BJ (cell line): ENCODE results near the gene HIF3A. TPM values are rescaled to one million over a fixed set of nuclear protein-coding genes. Genes with fewer than 3 reads are reported as not detected.

Source experiments
- CTCF ChIA-PET: fragments of 350-600 bp; formaldehyde crosslinking; extraction: SDS; loops from one replicate; lab custom pipeline; 2021; ENCODE audit warnings: antibody characterized with exemption, inconsistent platforms; lab: Yijun Ruan, JAX
- POLR2A ChIA-PET: fragments of 300-600 bp; sonication (Branson Sonifier 250); formaldehyde crosslinking; extraction: SDS; loops from one replicate; lab custom pipeline; 2021; ENCODE audit warnings: antibody characterized with exemption; lab: Charles Lee
- DNase-seq: peaks from one replicate; pipeline ENCODE4 v3.0.0-alpha.2; 2011; ENCODE audit warnings: low read depth
- H3K27me3 ChIP-seq: 2 replicates; pipeline ENCODE4 v1.6.0; 2011; ENCODE audit warnings: low read length; ENCODE audit not compliant: control insufficient read depth, insufficient read depth
- H3K36me3 ChIP-seq: 2 replicates; pipeline ENCODE4 v1.5.1; 2011; ENCODE audit warnings: low read length; ENCODE audit not compliant: control insufficient read depth, insufficient read depth
- H3K4me3 ChIP-seq: 2 replicates; pipeline ENCODE4 v1.5.1; 2011; ENCODE audit warnings: low read depth, mild to moderate bottlenecking, control low read depth, low read length
- CTCF ChIP-seq: IDR thresholded peaks from 2 replicates; pipeline ENCODE4 v1.5.1; 2011; ENCODE audit warnings: low read depth, mild to moderate bottlenecking, control low read depth, inconsistent platforms, low read length, moderate library complexity; ENCODE audit not compliant: insufficient read depth
- polyA plus RNA-seq: library from polyadenylated mRNA; depleted of rRNA; stranded (reverse); fragments of >200 nt; gene quantifications from 2 replicates; pipeline ENCODE4 v1.2.3, GENCODE V29; 2011

HIF3A gene
- polyA plus RNA-seq, 1 experiment = not detected

- POLR2A ChIA-PET = interaction anchor here (0.6 kb wide), 1 partner anchor 299 kb away, joined by 3 read pairs; no protein-coding TSS in a partner anchor
- H3K4me3 ChIP-seq = no peak overlapping the region
- CTCF ChIA-PET = interaction anchor here (0.5 to 1.8 kb wide), 5 partner anchors 11 to 1412 kb away, joined by 3 to 6 read pairs (median 3); no protein-coding TSS in a partner anchor
- no peak for TF ChIP-seq CTCF
- no peaks in the 10 kb centered on the region for H3K27me3 ChIP-seq
- peaks cover 1% of the 10 kb centered on the region; the same call in 1 of the 2 replicates for H3K36me3 ChIP-seq
- no peak for DNase-seq
Measured at GRCh38 chr19:46367426-46367825, 70.6 kb downstream of the HIF3A start.

- no peak overlapping the region for H3K4me3 ChIP-seq
- POLR2A ChIA-PET = no interaction called here
- H3K27me3 ChIP-seq = no peaks in the 10 kb centered on the region
- H3K36me3 ChIP-seq = peaks cover 1% of the 10 kb centered on the region; the same call in 1 of the 2 replicates
- CTCF ChIA-PET = interaction anchor here (0.6 to 1.8 kb wide), 8 partner anchors 9 to 1412 kb away, joined by 3 to 6 read pairs (median 3); no protein-coding TSS in a partner anchor
- no peak for DNase-seq
- no peak for TF ChIP-seq CTCF
Measured at GRCh38 chr19:46368116-46368515, 71.3 kb downstream of the HIF3A start.

GRCh38 chr19:46369817-46370216, 73.0 kb downstream of the HIF3A start:
- Histone ChIP-seq H3K27me3 (no peaks in the 10 kb centered on the region), H3K4me3 (no peak overlapping the region), H3K36me3 (peaks cover 1% of the 10 kb centered on the region; the same call in 1 of the 2 replicates)
- CTCF ChIA-PET = interaction anchor here (0.9 to 1.5 kb wide), 2 partner anchors 12 to 26 kb away, joined by 3 to 5 read pairs; no protein-coding TSS in a partner anchor
- no peak for TF ChIP-seq CTCF
- POLR2A ChIA-PET = no interaction called here
- no peak for DNase-seq

- ChIA-PET POLR2A (no interaction called here), CTCF (interaction anchor here (1.1 to 2.3 kb wide), 4 partner anchors 10 to 25 kb away, joined by 3 to 15 read pairs (median 3); partner anchors contain the start of gene PPP5C)
- DNase-seq = no peak
- H3K4me3 ChIP-seq = no peak overlapping the region
- H3K27me3 ChIP-seq = no peaks in the 10 kb centered on the region
- H3K36me3 ChIP-seq = peaks cover 4% of the 10 kb centered on the region; the same call in 1 of the 2 replicates
- TF ChIP-seq CTCF = no peak
Measured at GRCh38 chr19:46371371-46371901, 74.6 kb downstream of the HIF3A start.

GRCh38 chr19:46372901-46373490, 76.2 kb downstream of the HIF3A start:
- Histone ChIP-seq H3K36me3 (peaks cover 8% of the 10 kb centered on the region; the same call in 1 of the 2 replicates), H3K27me3 (no peaks in the 10 kb centered on the region), H3K4me3 (no peak overlapping the region)
- ChIA-PET CTCF (interaction anchor here (0.9 to 2.3 kb wide), 8 partner anchors 12 to 92 kb away, joined by 3 to 15 read pairs (median 3); partner anchors contain the start of gene PPP5C), POLR2A (no interaction called here)
- no peak for DNase-seq
- peak; percentile 38 for TF ChIP-seq CTCF
